Lower leg skin (tissue), 4 donors: ENCODE measurements around the gene USP3. TPM values are rescaled to one million over a fixed set of nuclear protein-coding genes. Genes with fewer than 3 reads are reported as not detected.
A peak's percentile ranks its signal among the peaks of the same experiment; 100 is the strongest.

Experiments used
- DNase-seq, 2 donors: peaks; one replicate each; pipeline ENCODE4 v3.0.0-alpha.2; 2019; ENCODE audit warnings: low spot score in 2 of 2
- H3K4me3 ChIP-seq: fragments of 200-600 bp; sonication (generic); 2 replicates; pipeline ENCODE4 v1.5.1; 2017; ENCODE audit warnings: mild to moderate bottlenecking, low read depth; ENCODE audit not compliant: poor library complexity, severe bottlenecking
- POLR2A ChIP-seq, 2 donors: fragments of 450-650 bp; IDR thresholded peaks; one replicate each; pipeline ENCODE4 v1.6.1; 2016 to 2017; ENCODE audit warnings: antibody characterized with exemption in 2 of 2, mild to moderate bottlenecking in 1 of 2, moderate library complexity in 1 of 2
- WGBS, 2 donors: methylation state at CpG; one replicate each; pipeline ENCODE4 v1.1.5; 2018; 5-methylcytosine and 5-hydroxymethylcytosine counted together
- intact Hi-C: fragments of 100-400 bp; cut with DNase I; formaldehyde crosslinking; loops from one replicate; pipeline ENCODE4 v1.15.0; 2023; ENCODE audit warnings: low total_unique reads
- total RNA-seq, 4 donors: library from RNA; depleted of rRNA; stranded (reverse); fragments of >200 nt; gene quantifications; one replicate each; pipeline ENCODE4 v1.1.0, GENCODE V29; 2016
- TF ChIP-seq, protein P1 (sequence below), 3 donors: fragments of 450-650 bp; IDR thresholded peaks; one replicate each; pipeline ENCODE4 v1.5.1; 2016; ENCODE audit warnings: antibody characterized with exemption in 3 of 3, mild to moderate bottlenecking in 3 of 3, moderate library complexity in 2 of 3

USP3 gene
- total RNA-seq, 4 donors from 2014 or later = 43.9 to 66.5 (median 55.0) TPM

DNA sequence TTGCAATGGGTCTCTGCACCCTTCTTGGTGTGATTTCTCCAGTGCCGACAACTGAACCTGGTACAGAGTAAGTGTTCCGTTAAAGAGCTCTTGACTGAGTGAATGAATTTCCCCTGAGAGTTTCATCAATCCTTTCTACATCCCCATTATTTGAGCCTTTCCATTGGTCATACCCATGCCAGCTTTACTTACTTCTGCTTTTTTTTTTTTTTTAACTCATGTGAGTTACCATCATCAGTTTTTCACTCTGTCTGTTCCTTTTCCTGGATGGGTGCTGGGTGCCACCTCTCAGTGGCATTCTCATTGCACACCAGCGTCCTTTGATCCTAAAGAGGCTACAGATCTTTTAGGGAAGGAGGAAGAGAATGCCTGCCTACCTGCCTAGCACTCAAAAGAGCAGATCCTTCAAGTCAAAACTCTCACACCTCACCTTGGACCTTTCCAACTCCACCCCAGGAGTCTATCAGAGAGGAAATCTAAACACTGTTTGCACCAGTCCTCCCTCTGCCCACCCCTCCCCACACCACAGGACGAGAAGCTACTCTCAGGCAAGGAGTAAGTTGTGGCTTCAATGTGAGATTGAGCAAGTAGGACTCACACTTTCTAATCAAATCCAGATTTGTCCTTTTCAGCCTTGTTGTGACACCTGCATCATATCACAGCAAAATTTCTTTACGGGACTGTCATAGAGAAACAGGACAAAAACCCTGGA, 13.1 kb upstream of the USP3 start:
- H3K4me3 ChIP-seq = no peak overlapping the region
- TF ChIP-seq, protein P1, sequence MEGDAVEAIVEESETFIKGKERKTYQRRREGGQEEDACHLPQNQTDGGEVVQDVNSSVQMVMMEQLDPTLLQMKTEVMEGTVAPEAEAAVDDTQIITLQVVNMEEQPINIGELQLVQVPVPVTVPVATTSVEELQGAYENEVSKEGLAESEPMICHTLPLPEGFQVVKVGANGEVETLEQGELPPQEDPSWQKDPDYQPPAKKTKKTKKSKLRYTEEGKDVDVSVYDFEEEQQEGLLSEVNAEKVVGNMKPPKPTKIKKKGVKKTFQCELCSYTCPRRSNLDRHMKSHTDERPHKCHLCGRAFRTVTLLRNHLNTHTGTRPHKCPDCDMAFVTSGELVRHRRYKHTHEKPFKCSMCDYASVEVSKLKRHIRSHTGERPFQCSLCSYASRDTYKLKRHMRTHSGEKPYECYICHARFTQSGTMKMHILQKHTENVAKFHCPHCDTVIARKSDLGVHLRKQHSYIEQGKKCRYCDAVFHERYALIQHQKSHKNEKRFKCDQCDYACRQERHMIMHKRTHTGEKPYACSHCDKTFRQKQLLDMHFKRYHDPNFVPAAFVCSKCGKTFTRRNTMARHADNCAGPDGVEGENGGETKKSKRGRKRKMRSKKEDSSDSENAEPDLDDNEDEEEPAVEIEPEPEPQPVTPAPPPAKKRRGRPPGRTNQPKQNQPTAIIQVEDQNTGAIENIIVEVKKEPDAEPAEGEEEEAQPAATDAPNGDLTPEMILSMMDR (IDR thresholded peaks at IDR 0.05) = no peak
- no peak for TF ChIP-seq POLR2A (IDR thresholded peaks at IDR 0.05)
- intact Hi-C loops = no loop called here
- WGBS, 2 donors = 80 to 82% methylated on average over 5 of the region's 5 CpGs
- DNase-seq = peak in 1 of 2 donors; percentile 43

DNA sequence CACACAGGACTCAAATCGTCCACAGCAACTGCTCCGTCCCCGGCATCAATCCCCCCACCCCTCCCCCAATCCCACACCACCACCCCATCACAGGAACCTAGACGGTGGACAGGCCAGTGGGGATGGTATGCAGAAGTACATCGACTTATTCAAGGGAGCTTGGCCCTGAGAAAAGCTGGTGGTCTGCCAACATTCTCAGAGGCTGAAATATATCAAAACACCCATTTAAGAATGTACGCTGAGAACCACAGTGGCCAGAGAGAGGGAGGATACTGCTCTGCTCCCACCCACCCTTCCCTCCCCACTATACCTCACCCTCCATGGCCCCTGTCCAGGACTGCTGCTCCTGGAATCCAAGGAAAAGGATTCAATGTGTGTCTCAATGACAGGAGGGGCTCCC, 12.4 kb upstream of the USP3 start:
- TF ChIP-seq, protein P1 (IDR thresholded peaks at IDR 0.05) = no peak
- no peak for TF ChIP-seq POLR2A (IDR thresholded peaks at IDR 0.05)
- peak in 1 of 2 donors; percentile 75 for DNase-seq
- WGBS, 2 donors = 75 to 82% methylated on average over 6 of the region's 6 CpGs
- no peak overlapping the region for H3K4me3 ChIP-seq
- intact Hi-C loops = no loop called here

DNA sequence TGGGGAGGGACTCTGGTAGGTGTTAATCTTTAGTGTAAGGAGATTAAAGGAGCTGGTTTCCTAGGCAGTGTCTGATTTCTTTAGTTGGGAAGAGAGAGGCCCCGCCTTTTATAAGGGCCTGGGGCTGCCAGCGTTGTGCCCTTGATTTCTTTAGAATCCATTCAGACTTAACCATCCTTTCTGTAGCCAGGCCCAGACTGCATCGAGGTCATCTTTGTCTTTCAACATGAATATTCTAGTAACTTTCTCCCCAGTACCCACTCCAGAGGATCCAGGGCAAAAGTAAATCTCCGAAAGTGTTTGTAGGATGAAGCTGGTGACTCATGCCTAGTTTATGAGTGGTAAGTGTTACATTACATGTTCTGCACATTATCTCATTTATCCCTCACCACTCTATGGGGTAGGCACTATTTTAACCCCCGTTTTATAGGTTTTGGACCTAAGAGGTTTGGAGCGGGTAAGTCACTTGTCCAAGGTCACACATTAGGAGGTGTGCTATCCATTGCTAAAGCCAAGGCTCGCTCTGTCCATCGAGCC, 11.8 kb upstream of the USP3 start:
- WGBS, 2 donors = 75 to 84% methylated on average over 8 of the region's 8 CpGs
- TF ChIP-seq POLR2A (IDR thresholded peaks at IDR 0.05) = no peak
- TF ChIP-seq, protein P1 (IDR thresholded peaks at IDR 0.05) = no peak

DNA sequence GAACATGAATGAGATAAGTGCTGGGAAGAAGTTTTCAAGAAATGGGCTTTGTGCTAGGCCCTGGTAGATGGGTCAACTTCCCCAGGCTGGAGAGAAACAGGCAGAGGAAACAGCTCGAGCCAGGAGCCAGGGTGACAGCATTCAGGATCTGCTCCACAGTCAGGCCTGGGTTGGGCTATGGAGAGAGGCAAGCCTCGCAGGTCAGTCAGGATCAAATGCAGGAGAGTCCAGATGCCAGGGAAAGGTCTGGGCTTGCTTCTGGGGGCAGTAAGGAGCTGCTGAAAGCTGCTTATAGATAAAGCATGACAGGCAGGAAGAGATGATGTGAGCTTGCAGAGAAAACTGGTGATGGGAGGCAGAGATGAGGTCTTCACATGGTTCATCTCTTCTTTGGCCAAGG, 11.0 kb upstream of the USP3 start:
- no peak overlapping the region for H3K4me3 ChIP-seq
- 83 to 84% methylated on average over 2 of the region's 2 CpGs for WGBS, 2 donors
- TF ChIP-seq POLR2A (IDR thresholded peaks at IDR 0.05) = no peak
- TF ChIP-seq, protein P1 (IDR thresholded peaks at IDR 0.05) = no peak
- intact Hi-C loops = no loop called here
- DNase-seq = no peak

More for the DNA sequence above, 11.8 kb upstream of the USP3 start:
- no peak overlapping the region for H3K4me3 ChIP-seq
- peak in 1 of 2 donors; percentile 50 for DNase-seq
- intact Hi-C loops = no loop called here

DNA sequence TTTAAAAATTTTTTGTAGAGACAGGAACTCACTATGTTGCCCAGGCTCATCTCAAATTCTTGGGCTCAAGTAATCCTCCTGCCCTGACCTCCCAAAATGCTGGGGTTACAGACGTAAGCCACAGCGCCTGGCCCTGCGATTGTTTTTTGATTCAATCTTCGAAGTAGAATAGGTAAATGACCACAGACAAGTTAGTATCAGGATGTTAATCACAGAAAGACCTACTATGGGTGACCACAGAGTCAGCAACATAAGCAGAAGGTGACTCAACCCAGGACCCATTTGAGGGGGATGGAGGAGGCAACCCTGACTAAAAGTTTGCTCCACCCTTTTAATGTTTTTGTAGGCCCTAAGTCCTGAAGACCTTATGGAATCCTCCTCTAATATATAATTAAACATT, 10.0 kb upstream of the USP3 start:
- WGBS, 2 donors = 94 to 95% methylated on average over 4 of the region's 4 CpGs
- intact Hi-C loops = no loop called here
- TF ChIP-seq POLR2A (IDR thresholded peaks at IDR 0.05) = no peak
- TF ChIP-seq, protein P1 (IDR thresholded peaks at IDR 0.05) = no peak
- no peak overlapping the region for H3K4me3 ChIP-seq
- DNase-seq = no peak
